ENCODE measurements around the gene ESRP2. TPM values are rescaled to one million over a fixed set of nuclear protein-coding genes. Genes with fewer than 3 reads are reported as not detected.

Gene ESRP2
- total RNA-seq, 1 experiment from 2014 or later, result 27.0 TPM

DNA sequence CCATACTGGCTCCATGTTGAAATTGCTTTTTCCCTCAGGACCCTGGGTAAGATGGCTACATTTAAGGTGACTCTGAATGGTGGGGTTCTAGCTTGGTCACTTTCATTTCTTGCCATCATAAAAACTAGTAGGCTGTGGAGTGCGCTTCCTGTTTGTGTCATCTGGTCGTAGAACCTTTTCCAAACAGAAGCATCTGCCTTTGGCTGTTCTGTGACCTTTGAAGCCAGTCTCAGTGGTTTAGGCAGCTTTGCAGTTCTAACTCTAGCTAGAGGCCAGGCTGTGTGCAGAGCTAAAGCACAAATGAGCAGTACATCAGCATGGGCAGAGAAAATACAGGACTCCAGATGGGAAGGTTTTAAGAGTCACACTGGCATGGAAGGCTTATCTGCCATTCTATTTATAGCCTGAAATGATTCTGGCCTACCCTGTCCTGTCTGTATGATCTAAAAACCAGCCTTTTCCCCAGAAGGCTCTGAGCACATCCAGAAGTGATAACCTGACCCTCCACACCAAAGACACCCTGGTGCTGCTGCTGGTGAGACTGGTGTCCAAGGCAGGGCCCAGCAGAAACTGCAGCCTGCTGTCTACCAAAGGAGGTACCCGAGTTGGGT, 8.6 kb downstream of the ESRP2 start:
- ATAC-seq (no peak), DNase-seq (ENCODE audit: low read depth, low spot score) (no peak)
- BruUV-seq (replicated peaks), result no TSS peak
- Histone ChIP-seq H3K27me3 (ENCODE audit: control insufficient read depth, insufficient read depth, low read length) (no peaks in the 10 kb centered on the region), H3K4me1 (ENCODE audit: control insufficient read depth, insufficient read depth, low read length) (peaks cover 11% of the 10 kb centered on the region), H3K27ac (ENCODE audit: low read length) (no peak overlapping the region), H3K4me3 (ENCODE audit: low read depth in 2 of 2, low read length in 2 of 2) (no peak overlapping the region), H3K9me3 (ENCODE audit: control insufficient read depth, insufficient read depth, low read depth, low read length) (no peaks in the 10 kb centered on the region), H3K36me3 (ENCODE audit: control insufficient read depth, insufficient read depth, low read length) (no peaks in the 10 kb centered on the region)
- ChIA-PET POLR2A (no interaction called here), CTCF (no interaction called here)
- intact Hi-C loops (cut with micrococcal nuclease; ENCODE audit: unreplicated experiment), result loop anchor here (5.0 kb wide), 1 partner anchor 140 kb away; the partner anchor contains the start of gene NFATC3
- in situ Hi-C loops (cut with HindIII; ENCODE audit: low pct_unique_long_range_greater_than_20kb, low sequenced_read_pairs), result no loop called here
- TF ChIP-seq, protein P1, sequence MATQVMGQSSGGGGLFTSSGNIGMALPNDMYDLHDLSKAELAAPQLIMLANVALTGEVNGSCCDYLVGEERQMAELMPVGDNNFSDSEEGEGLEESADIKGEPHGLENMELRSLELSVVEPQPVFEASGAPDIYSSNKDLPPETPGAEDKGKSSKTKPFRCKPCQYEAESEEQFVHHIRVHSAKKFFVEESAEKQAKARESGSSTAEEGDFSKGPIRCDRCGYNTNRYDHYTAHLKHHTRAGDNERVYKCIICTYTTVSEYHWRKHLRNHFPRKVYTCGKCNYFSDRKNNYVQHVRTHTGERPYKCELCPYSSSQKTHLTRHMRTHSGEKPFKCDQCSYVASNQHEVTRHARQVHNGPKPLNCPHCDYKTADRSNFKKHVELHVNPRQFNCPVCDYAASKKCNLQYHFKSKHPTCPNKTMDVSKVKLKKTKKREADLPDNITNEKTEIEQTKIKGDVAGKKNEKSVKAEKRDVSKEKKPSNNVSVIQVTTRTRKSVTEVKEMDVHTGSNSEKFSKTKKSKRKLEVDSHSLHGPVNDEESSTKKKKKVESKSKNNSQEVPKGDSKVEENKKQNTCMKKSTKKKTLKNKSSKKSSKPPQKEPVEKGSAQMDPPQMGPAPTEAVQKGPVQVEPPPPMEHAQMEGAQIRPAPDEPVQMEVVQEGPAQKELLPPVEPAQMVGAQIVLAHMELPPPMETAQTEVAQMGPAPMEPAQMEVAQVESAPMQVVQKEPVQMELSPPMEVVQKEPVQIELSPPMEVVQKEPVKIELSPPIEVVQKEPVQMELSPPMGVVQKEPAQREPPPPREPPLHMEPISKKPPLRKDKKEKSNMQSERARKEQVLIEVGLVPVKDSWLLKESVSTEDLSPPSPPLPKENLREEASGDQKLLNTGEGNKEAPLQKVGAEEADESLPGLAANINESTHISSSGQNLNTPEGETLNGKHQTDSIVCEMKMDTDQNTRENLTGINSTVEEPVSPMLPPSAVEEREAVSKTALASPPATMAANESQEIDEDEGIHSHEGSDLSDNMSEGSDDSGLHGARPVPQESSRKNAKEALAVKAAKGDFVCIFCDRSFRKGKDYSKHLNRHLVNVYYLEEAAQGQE (IDR thresholded peaks at IDR 0.05; ENCODE audit: insufficient read depth in 1 of 2, low read depth in 2 of 2, low read length in 1 of 2), result no peak
- TF ChIP-seq, protein P2, sequence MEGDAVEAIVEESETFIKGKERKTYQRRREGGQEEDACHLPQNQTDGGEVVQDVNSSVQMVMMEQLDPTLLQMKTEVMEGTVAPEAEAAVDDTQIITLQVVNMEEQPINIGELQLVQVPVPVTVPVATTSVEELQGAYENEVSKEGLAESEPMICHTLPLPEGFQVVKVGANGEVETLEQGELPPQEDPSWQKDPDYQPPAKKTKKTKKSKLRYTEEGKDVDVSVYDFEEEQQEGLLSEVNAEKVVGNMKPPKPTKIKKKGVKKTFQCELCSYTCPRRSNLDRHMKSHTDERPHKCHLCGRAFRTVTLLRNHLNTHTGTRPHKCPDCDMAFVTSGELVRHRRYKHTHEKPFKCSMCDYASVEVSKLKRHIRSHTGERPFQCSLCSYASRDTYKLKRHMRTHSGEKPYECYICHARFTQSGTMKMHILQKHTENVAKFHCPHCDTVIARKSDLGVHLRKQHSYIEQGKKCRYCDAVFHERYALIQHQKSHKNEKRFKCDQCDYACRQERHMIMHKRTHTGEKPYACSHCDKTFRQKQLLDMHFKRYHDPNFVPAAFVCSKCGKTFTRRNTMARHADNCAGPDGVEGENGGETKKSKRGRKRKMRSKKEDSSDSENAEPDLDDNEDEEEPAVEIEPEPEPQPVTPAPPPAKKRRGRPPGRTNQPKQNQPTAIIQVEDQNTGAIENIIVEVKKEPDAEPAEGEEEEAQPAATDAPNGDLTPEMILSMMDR (IDR thresholded peaks at IDR 0.05), result no peak
- TF ChIP-seq TCF7L2 (IDR thresholded peaks at IDR 0.05; ENCODE audit: low read depth, low read length) (no peak), SIN3A (IDR thresholded peaks at IDR 0.05; ENCODE audit: borderline replicate concordance, insufficient read depth, low read depth, low read length) (no peak), POLR2AphosphoS5 (IDR thresholded peaks at IDR 0.05; ENCODE audit: low read depth, low read length) (no peak)

DNA sequence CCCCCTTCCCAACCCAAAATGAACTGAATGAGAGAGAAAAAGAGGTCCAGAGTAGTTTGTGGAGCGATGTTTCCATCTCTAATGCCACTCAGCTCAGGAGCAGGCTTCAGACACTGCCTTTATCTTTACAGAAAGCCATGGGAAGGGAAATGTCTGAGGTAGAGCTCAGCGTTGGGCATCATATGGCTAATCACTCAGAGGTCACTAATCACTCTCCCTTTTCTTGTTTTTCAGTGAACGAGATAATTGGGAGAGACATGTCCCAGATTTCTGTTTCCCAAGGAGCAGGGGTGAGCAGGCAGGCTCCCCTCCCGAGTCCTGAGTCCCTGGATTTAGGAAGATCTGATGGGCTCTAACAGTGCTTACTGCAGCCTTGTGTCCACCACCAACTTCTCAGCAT, 9.8 kb downstream of the ESRP2 start:
- no peak for DNase-seq (ENCODE audit: low read depth, low spot score)
- intact Hi-C loops (cut with micrococcal nuclease; ENCODE audit: unreplicated experiment) (loop anchor here (5.0 kb wide), 1 partner anchor 139 kb away; the partner anchor contains the start of gene NFATC3), in situ Hi-C loops (cut with HindIII; ENCODE audit: low pct_unique_long_range_greater_than_20kb, low sequenced_read_pairs) (no loop called here)
- Histone ChIP-seq H3K9me3 (ENCODE audit: control insufficient read depth, insufficient read depth, low read depth, low read length) (no peaks in the 10 kb centered on the region), H3K4me1 (ENCODE audit: control insufficient read depth, insufficient read depth, low read length) (peaks cover 11% of the 10 kb centered on the region), H3K27me3 (ENCODE audit: control insufficient read depth, insufficient read depth, low read length) (no peaks in the 10 kb centered on the region), H3K36me3 (ENCODE audit: control insufficient read depth, insufficient read depth, low read length) (no peaks in the 10 kb centered on the region), H3K4me3 (ENCODE audit: low read depth in 2 of 2, low read length in 2 of 2) (no peak overlapping the region), H3K27ac (ENCODE audit: low read length) (no peak overlapping the region)
- TF ChIP-seq SIN3A (IDR thresholded peaks at IDR 0.05; ENCODE audit: borderline replicate concordance, insufficient read depth, low read depth, low read length) (no peak), TCF7L2 (IDR thresholded peaks at IDR 0.05; ENCODE audit: low read depth, low read length) (no peak), POLR2AphosphoS5 (IDR thresholded peaks at IDR 0.05; ENCODE audit: low read depth, low read length) (no peak)
- TF ChIP-seq, protein P1 (IDR thresholded peaks at IDR 0.05; ENCODE audit: insufficient read depth in 1 of 2, low read depth in 2 of 2, low read length in 1 of 2), result no peak
- TF ChIP-seq, protein P2 (IDR thresholded peaks at IDR 0.05), result no peak
- POLR2A ChIA-PET, result no interaction called here
- CTCF ChIA-PET, result no interaction called here
- BruUV-seq (replicated peaks), result no TSS peak
- ATAC-seq, result no peak
